NCI-H1436 (cell line): ENCODE measurements around the gene SPRR3.

Experiments used
- DNase-seq: peaks from one replicate; lab custom pipeline; 2025; lab: John Stamatoyannopoulos, UW

SPRR3 gene

GRCh38 chr1:153001382-153001781, at the start of gene SPRR3:
SPRR3 (plus strand) TSS chr1:153001749; CDS start chr1:153003021, 1,272 bp downstream.
- DNase-seq: no peak

GRCh38 chr1:152953761-152954160, 47.8 kb upstream of the SPRR3 start:
- no peak for DNase-seq

DNA sequence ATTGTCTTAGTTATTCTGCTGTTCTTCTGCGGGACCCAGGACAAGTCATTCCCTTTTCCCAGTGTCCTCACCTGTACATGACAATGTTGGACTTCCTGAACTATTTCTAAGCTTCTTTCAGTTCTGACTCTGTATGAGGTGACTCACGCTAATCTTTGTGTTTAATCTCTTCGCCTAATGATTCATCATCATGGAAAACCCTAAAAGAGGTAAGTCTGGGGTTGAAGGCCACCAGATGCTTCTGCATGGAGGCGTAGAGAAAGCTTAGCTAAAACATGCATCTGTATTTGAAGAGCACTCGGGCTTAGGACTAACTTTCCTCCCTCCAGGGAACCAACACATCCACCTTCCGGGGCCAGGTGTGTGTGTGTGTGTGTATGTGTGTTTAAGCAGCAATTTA, 47.1 kb upstream of the SPRR3 start:
- no peak for DNase-seq

GRCh38 chr1:152957561-152957960, 44.0 kb upstream of the SPRR3 start:
- no peak for DNase-seq

DNA sequence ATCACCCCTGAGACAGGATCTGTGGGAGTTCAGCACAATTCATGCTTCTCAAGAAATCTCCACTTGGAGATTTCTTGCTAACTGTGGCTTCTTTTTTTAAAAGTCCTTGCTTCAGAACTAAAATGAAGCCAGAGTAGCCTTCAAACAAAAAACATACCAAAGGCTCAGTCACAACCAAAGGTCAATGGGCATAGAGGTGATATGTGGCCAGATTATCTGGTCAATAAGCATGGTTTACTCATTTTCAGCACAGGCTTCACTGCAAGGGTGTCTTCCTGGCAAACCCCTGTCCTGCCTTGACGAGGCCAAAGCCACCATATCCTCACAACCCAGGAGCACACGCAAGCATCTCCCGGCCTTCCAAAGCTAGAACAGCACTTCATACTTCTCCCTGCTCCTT, 42.3 kb upstream of the SPRR3 start:
- no peak for DNase-seq

GRCh38 chr1:152959801-152960451, 41.6 kb upstream of the SPRR3 start:
- DNase-seq: no peak

GRCh38 chr1:152960452-152961044, 41.0 kb upstream of the SPRR3 start:
- no peak for DNase-seq

GRCh38 chr1:152961226-152961891, 40.2 kb upstream of the SPRR3 start:
- DNase-seq: no peak

DNA sequence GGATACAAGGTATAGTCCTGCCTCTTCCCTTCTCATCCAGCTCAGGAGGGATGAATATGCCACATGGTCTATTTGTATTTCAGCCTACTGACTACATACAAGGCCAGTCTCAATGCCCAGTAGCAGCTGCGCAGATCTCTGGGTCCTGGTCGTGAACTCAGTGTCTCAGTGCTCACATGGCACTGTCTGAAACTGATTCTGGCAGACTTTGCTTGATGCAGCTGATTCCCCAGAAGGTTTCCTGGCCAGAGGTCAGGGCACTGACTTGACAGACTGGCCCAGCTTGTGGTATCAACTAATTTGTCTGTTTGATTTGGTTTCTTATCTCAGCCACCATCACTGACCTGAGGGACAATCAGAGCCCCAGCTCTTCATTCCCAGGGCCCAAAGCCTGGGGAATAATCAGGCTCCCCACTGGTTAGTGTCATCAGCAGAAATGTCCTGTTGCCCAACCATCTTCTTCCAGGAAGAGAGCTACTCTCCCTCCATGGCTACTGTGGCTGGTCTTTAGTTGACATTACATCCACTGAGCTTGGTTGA, 38.6 kb upstream of the SPRR3 start:
- no peak for DNase-seq

- DNase-seq: no peak
These were observed 37.0 kb upstream of the SPRR3 start for GRCh38 chr1:152964536-152964935.

GRCh38 chr1:152965853-152966252, 35.7 kb upstream of the SPRR3 start:
- no peak for DNase-seq

DNA sequence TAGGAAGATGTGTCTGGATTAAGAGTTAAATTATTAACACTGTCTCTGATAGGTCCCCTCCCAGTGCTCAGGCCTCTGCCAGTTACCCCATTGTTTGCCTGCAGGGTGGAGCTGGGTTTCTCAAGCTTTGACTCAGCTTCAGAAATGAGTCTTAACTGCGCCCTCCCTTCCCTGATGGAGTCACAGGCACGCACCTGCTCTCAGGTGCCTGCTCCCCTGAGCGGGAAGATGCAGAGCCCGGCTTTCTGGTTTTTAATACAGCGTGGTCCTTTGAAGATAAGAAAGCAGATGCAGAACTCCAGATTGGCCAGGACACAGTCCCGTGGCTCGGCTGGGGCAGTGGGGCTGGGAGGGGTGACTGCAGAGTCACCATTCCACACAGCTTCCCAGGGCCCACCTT, 34.3 kb upstream of the SPRR3 start:
- DNase-seq: no peak

GRCh38 chr1:152968248-152968647, 33.3 kb upstream of the SPRR3 start:
- DNase-seq: no peak

DNA sequence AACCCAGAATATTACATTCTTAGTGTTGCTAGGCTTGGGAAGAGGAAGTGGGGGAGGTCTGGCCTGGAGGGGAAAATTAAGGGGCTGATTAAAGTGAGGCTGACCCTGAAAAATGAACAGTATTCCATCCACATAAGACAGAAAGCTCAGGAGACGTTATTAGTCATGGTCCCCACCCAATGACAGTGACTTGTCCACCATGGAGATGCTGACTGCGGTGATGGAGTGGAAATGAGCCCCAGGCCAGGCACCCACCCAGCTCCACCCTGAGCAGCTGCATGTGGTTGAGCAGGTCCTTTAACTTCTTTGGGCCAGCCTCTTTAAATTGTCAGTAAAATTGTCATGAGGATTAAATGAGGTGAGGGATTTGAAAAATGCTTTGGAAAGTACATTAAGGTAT, 32.5 kb upstream of the SPRR3 start:
- DNase-seq: no peak

DNA sequence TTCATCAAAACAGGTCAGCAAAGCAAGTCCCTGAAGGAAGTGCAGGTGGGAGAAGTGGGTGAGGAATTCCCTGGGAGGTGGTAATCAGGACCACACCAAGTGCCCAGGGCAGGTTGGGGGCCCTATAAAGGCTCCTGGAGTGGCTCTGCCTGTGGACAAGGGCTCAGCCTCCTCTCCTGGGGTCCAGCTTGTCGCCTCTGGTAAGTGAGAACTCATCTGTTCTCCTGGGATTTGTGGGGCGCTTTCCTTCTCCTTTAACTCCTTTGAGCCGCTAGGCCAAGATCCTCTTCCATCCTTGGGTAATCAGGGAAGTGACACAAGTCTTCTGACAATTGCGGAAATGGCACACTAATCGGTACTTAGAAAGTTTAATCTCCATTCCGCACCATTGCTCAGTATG, 31.1 kb upstream of the SPRR3 start, which contains the start of gene SPRR4:
Gene SPRR4, plus strand, starts transcription at position 154 of the 400 bp plus-strand sequence. CDS start 1,243 bp downstream, outside the sequence.
- DNase-seq: no peak

GRCh38 chr1:152972196-152972886, 29.2 kb upstream of the SPRR3 start:
- no peak for DNase-seq

GRCh38 chr1:152976688-152977087, 24.9 kb upstream of the SPRR3 start:
- DNase-seq: no peak

GRCh38 chr1:152977614-152978013, 23.9 kb upstream of the SPRR3 start:
- no peak for DNase-seq

GRCh38 chr1:152980676-152981075, 20.9 kb upstream of the SPRR3 start:
- no peak for DNase-seq

DNA sequence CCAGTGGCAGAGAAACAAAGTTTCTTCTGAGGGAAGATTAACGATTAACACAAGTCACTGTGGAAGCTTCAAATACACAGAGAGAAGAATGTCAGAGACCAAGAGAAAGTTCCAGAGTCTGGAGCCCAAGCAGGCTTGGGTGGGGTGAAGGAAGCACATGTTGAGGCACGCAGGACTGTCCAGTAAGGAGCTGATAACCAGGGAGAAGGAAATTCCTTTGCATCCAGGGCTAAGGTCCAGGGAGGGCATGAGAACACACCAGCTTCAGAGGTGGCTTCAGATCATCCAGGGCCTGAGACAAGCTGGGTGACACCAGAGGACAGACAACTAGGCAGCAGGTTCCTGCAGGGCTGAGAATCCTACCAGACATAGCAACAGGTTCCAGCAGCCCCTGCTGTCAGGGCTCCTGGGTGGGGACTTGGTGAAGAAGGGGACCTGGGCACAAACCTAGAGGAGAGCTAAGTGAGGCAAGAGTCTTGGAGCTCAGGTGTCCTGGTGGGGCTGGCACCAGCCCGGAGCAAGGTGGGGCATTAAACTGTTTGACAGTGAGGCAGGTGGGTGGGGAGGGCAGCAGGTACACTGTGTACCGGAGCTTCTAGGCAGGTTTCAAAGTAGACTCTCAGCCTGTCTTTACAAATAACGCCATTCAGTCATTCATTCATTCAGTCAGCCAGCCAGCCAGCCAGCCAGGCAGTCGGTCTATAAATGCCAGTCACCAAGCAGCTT, 20.2 kb upstream of the SPRR3 start:
- DNase-seq: no peak

GRCh38 chr1:152982076-152982475, 19.5 kb upstream of the SPRR3 start:
- no peak for DNase-seq

DNA sequence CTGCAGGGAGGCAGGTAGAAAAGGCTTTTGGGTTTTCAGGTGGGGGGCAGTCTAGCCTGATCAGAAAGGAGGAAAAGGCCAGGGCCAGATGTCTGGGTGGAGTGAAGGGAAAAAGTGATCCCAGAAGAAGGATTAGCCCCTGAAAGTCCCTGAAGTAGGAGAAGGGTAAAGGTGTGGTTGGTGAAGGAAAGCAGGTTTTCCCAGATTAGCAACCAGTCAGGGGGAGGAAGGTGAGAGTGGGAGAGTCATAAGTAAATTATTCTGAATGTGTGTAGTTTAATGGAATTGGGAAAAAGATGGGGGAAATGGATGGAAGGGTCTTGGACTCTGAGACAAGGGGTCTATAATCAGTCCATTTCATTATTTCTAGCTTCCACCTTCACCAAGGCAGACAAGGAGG, 18.3 kb upstream of the SPRR3 start:
- DNase-seq: no peak
